IMR-90 (cell line): ENCODE results near the gene GABRB2. TPM values are rescaled to one million over a fixed set of nuclear protein-coding genes. Genes with fewer than 3 reads are reported as not detected.

Experiments
- ATAC-seq: fragments of 200-7000 bp; cut with Tn5 transposase; 2 replicates; pipeline ENCODE4 v1.9.1; 2020; ENCODE audit warnings: low read depth, mild to moderate bottlenecking, moderate library complexity
- BruUV-seq: library from RNA; stranded (reverse); fragments of 400-500 nt; replicated peaks from 2 replicates; lab custom pipeline; 2021; lab: Mats Ljungman, UMichigan
- CTCF ChIA-PET: fragments of 300-600 bp; formaldehyde crosslinking; extraction: SDS; loops from one replicate; lab custom pipeline; 2021; ENCODE audit warnings: antibody characterized with exemption; lab: Yijun Ruan, JAX
- POLR2A ChIA-PET: fragments of 300-600 bp; sonication (Branson Sonifier 250); formaldehyde crosslinking; loops from one replicate; lab custom pipeline; 2022; ENCODE audit warnings: antibody characterized with exemption; ENCODE audit not compliant: unreplicated experiment; lab: Charles Lee
- DNase-seq: peaks from one replicate; pipeline ENCODE4 v3.0.0; 2013
- H2AFZ ChIP-seq: replicated peaks from 2 replicates; pipeline ENCODE3; 2013; ENCODE audit warnings: low read length, mild to moderate bottlenecking; ENCODE audit not compliant: poor library complexity
- H2AK5ac ChIP-seq: 2 replicates; pipeline ENCODE4 v1.6.1; 2013; ENCODE audit warnings: low read depth, low read length, inconsistent platforms
- H2AK9ac ChIP-seq: replicated peaks from 2 replicates; pipeline ENCODE3; 2013; ENCODE audit warnings: mild to moderate bottlenecking, low read depth, low read length, moderate library complexity; ENCODE audit not compliant: poor library complexity
- H2BK120ac ChIP-seq: 2 replicates; pipeline ENCODE4 v1.6.1; 2013; ENCODE audit warnings: low read depth, low read length, inconsistent platforms
- H2BK15ac ChIP-seq: 3 replicates; pipeline ENCODE4 v1.6.1; 2013; ENCODE audit warnings: low read depth, low read length, inconsistent platforms
- H2BK20ac ChIP-seq: 2 replicates; pipeline ENCODE4 v1.6.1; 2013; ENCODE audit warnings: low read depth, mild to moderate bottlenecking, inconsistent platforms, low read length, moderate library complexity
- H2BK5ac ChIP-seq: 2 replicates; pipeline ENCODE4 v1.6.1; 2013; ENCODE audit warnings: mild to moderate bottlenecking, low read depth, low read length, inconsistent platforms; ENCODE audit not compliant: poor library complexity, severe bottlenecking
- H3K14ac ChIP-seq: replicated peaks from 2 replicates; pipeline ENCODE4 v1.6.1; 2013; ENCODE audit warnings: low read depth, low read length, inconsistent platforms
- H3K18ac ChIP-seq: 2 replicates; pipeline ENCODE4 v1.6.1; 2013; ENCODE audit warnings: low read depth, low read length, control low read depth
- H3K23ac ChIP-seq: 2 replicates; pipeline ENCODE4 v1.6.1; 2013; ENCODE audit warnings: low read depth, low read length, inconsistent platforms
- H3K27ac ChIP-seq: 2 replicates; pipeline ENCODE4 v1.5.1; 2013; ENCODE audit warnings: mild to moderate bottlenecking, control low read depth, low read length; ENCODE audit not compliant: insufficient read depth
- H3K27me3 ChIP-seq: 2 replicates; pipeline ENCODE4 v1.6.1; 2013; ENCODE audit warnings: low read length; ENCODE audit not compliant: control insufficient read depth, insufficient read depth
- H3K36me3 ChIP-seq: 2 replicates; pipeline ENCODE4 v1.6.1; 2013; ENCODE audit warnings: low read length, mixed read lengths; ENCODE audit not compliant: control insufficient read depth, insufficient read depth
- H3K4ac ChIP-seq: 2 replicates; pipeline ENCODE4 v1.6.1; 2013; ENCODE audit warnings: low read depth, low read length, inconsistent platforms
- H3K4me1 ChIP-seq: 2 replicates; pipeline ENCODE4 v1.6.1; 2013; ENCODE audit warnings: low read length, mixed read lengths; ENCODE audit not compliant: control insufficient read depth, insufficient read depth
- H3K4me2 ChIP-seq: 2 replicates; pipeline ENCODE4 v1.6.1; 2013; ENCODE audit warnings: low read depth, mild to moderate bottlenecking, control low read depth, low read length, moderate library complexity
- H3K4me3 ChIP-seq: 2 replicates; pipeline ENCODE4 v1.5.1; 2013; ENCODE audit warnings: low read depth, mild to moderate bottlenecking, control low read depth, low read length, moderate library complexity; ENCODE audit not compliant: insufficient read depth
- H3K56ac ChIP-seq: 2 replicates; pipeline ENCODE4 v1.6.1; 2013; ENCODE audit warnings: low read length, inconsistent platforms; ENCODE audit not compliant: insufficient read depth; ENCODE audit errors: extremely low read depth
- H3K79me1 ChIP-seq, 2 experiments: 2 replicates each; pipeline ENCODE4 v1.6.1; 2013; ENCODE audit warnings: low read length in 2 of 2, inconsistent platforms in 1 of 2, low read depth in 1 of 2
- H3K9ac ChIP-seq: 2 replicates; pipeline ENCODE4 v1.6.1; 2013; ENCODE audit warnings: low read depth, low read length, control low read depth
- H3K9me1 ChIP-seq: 2 replicates; pipeline ENCODE4 v1.6.1; 2013; ENCODE audit warnings: low read length, inconsistent platforms; ENCODE audit not compliant: insufficient read depth
- H3K9me3 ChIP-seq: 2 replicates; pipeline ENCODE4 v1.6.1; 2013; ENCODE audit warnings: low read length; ENCODE audit not compliant: control insufficient read depth, insufficient read depth
- H4K20me1 ChIP-seq: 2 replicates; pipeline ENCODE4 v1.6.1; 2013; ENCODE audit warnings: low read length, inconsistent platforms; ENCODE audit not compliant: insufficient read depth
- H4K5ac ChIP-seq: 2 replicates; pipeline ENCODE4 v1.6.1; 2013; ENCODE audit warnings: mild to moderate bottlenecking, low read depth, low read length, control low read depth
- H4K8ac ChIP-seq, 2 experiments: 2 replicates each; pipeline ENCODE4 v1.6.1; 2013; ENCODE audit warnings: low read depth in 2 of 2, low read length in 2 of 2, control low read depth in 1 of 2, inconsistent platforms in 1 of 2
- H4K91ac ChIP-seq: 2 replicates; pipeline ENCODE4 v1.6.1; 2013; ENCODE audit warnings: low read depth, low read length, inconsistent platforms; ENCODE audit not compliant: insufficient read depth
- CEBPB ChIP-seq: IDR thresholded peaks from 2 replicates; pipeline ENCODE4 v1.6.1; 2012; ENCODE audit warnings: low read depth, low read length, improper control_type of control experiment
- CHD1 ChIP-seq: IDR thresholded peaks from 2 replicates; pipeline ENCODE4 v1.6.1; 2012; ENCODE audit warnings: low read depth, low read length, improper control_type of control experiment
- ELK1 ChIP-seq: fragments of 150-350 bp; IDR thresholded peaks from 2 replicates; pipeline ENCODE4 v1.6.1; 2016; ENCODE audit warnings: low read depth, mild to moderate bottlenecking, low read length, moderate library complexity, borderline replicate concordance
- MAZ ChIP-seq: IDR thresholded peaks from 2 replicates; pipeline ENCODE4 v1.6.1; 2012; ENCODE audit warnings: low read depth, mild to moderate bottlenecking, low read length, improper control_type of control experiment, moderate library complexity, borderline replicate concordance
- MXI1 ChIP-seq: IDR thresholded peaks from 2 replicates; pipeline ENCODE4 v1.6.1; 2012; ENCODE audit warnings: low read depth, mild to moderate bottlenecking, low read length, moderate library complexity, borderline replicate concordance
- NFE2L2 ChIP-seq: fragments of 150-350 bp; IDR thresholded peaks from 2 replicates; pipeline ENCODE4 v1.6.1; 2016; ENCODE audit warnings: low read depth, mild to moderate bottlenecking, low read length
- RFX5 ChIP-seq: IDR thresholded peaks from 2 replicates; pipeline ENCODE4 v1.8.0; 2012; ENCODE audit warnings: low read depth, mild to moderate bottlenecking, low read length, moderate library complexity
- WGBS, 2 experiments: methylation state at CpG; one replicate each; pipeline versions ENCODE4 v1.1.5 to v1.1.7; 2013; ENCODE audit warnings: missing lambda C conversion rate in 2 of 2; ENCODE audit not compliant: insufficient read length in 1 of 2; ENCODE audit errors: extremely low coverage in 2 of 2; 5-methylcytosine and 5-hydroxymethylcytosine counted together
- dilution Hi-C: fragments of 300-500 bp; cut with HindIII; formaldehyde crosslinking; loops from one replicate; pipeline ENCODE4 v1.14.3; 2018; ENCODE audit warnings: low sequenced_read_pairs; ENCODE audit not compliant: unreplicated experiment
- in situ Hi-C: fragments of 300-500 bp; cut with MboI; formaldehyde crosslinking; loops from 3 replicates; pipeline ENCODE4 v1.14.3; 2019; ENCODE audit warnings: low sequenced_read_pairs, inconsistent platforms, mixed read lengths
- intact Hi-C: fragments of 100-400 bp; cut with micrococcal nuclease; formaldehyde crosslinking; loops from 2 replicates; pipeline ENCODE4 v1.10.0; 2022
- polyA plus RNA-seq, 3 experiments: library from polyadenylated mRNA; depleted of rRNA; stranded (reverse); fragments of >200 nt; gene quantifications; 2 replicates each; pipeline ENCODE4 v1.2.3, GENCODE V29; 2012; ENCODE audit warnings: low replicate concordance in 1 of 3
- total RNA-seq: library from RNA; depleted of rRNA; stranded (reverse); fragments of >200 nt; gene quantifications from 2 replicates; pipeline ENCODE4 v1.2.3, GENCODE V29; 2012

Gene GABRB2
- total and polyA plus RNA-seq, 2 of the 4 experiments (the other 2 are of a cell fraction): not detected

- CTCF ChIA-PET: no interaction called here
- BruUV-seq: no TSS peak
Observed at GRCh38 chr5:161391724-161392123, 154.8 kb downstream of the GABRB2 start.

More at GRCh38 chr5:161391724-161392123, 154.8 kb downstream of the GABRB2 start:
- in situ Hi-C loops (no loop called here), dilution Hi-C loops (no loop called here), intact Hi-C loops (no loop called here)
- no peak overlapping the region for H3K9ac ChIP-seq
- H2BK120ac ChIP-seq: no peak overlapping the region
- ATAC-seq: no peak
- no peak overlapping the region for H3K4me3 ChIP-seq
- H3K27ac ChIP-seq: no peak overlapping the region
- no peak overlapping the region for H4K8ac ChIP-seq
- H2BK5ac ChIP-seq: no peak overlapping the region
- 0 out of 2 replicates have a peak, but pooled peaks cover 3% of the 10 kb centered on the region for H3K9me3 ChIP-seq
- H3K79me1 ChIP-seq: no peaks in the 10 kb centered on the region
- no peaks in the 10 kb centered on the region for H3K27me3 ChIP-seq
- H2BK20ac ChIP-seq: no peak overlapping the region
- no peaks in the 10 kb centered on the region for H3K36me3 ChIP-seq
- no peak overlapping the region for H3K56ac ChIP-seq
- H3K4ac ChIP-seq: no peak overlapping the region
- WGBS, 2 experiments: no CpG with 5 or more reads among the region's 1 CpG
- no peak for DNase-seq
- no peak overlapping the region for H3K23ac ChIP-seq
- H3K14ac ChIP-seq: no peak overlapping the region
- TF ChIP-seq RFX5 (no peak), NFE2L2 (no peak), CEBPB (no peak), MXI1 (no peak), MAZ (no peak), CHD1 (no peak), ELK1 (no peak)
- no peak overlapping the region for H4K5ac ChIP-seq
- H4K20me1 ChIP-seq: no peaks in the 10 kb centered on the region
- POLR2A ChIA-PET: no interaction called here
- no peak overlapping the region for H2BK15ac ChIP-seq
- no peak overlapping the region for H3K18ac ChIP-seq
- no peak overlapping the region for H2AK9ac ChIP-seq
- H3K4me1 ChIP-seq: no peaks in the 10 kb centered on the region
- H2AK5ac ChIP-seq: no peak overlapping the region
- no peak overlapping the region for H2AFZ ChIP-seq
- H4K91ac ChIP-seq: no peak overlapping the region
- no peaks in the 10 kb centered on the region for H3K9me1 ChIP-seq
- no peak overlapping the region for H3K4me2 ChIP-seq
